Esophagus muscularis mucosa (tissue), 4 donors: ENCODE data around the gene UVRAG.

Experiments
- CTCF ChIP-seq, 3 experiments: fragments of 200-600 bp in 2 of 3; fragments of 450-650 bp in 1 of 3; sonication (generic) in 2 of 3; IDR thresholded peaks; one replicate each; pipeline ENCODE4 v1.5.1; 2017 to 2019; ENCODE audit warnings: antibody characterized with exemption in 3 of 3, mild to moderate bottlenecking in 2 of 3, moderate library complexity in 1 of 3
- EP300 ChIP-seq: sonication (generic); formaldehyde crosslinking; IDR thresholded peaks from one replicate; pipeline ENCODE4 v1.6.1; 2017; ENCODE audit warnings: antibody characterized with exemption
- POLR2A ChIP-seq: fragments of 450-650 bp; IDR thresholded peaks from one replicate; pipeline ENCODE4 v1.6.1; 2017; ENCODE audit warnings: antibody characterized with exemption, moderate library complexity, mild to moderate bottlenecking, low read depth

- TF ChIP-seq CTCF (IDR thresholded peaks at IDR 0.05) (no peak), POLR2A (no peak), EP300 (no peak)
Observed at GRCh38 chr11:76162336-76163288, 347.6 kb downstream of the UVRAG start.
